Mucosa of descending colon (tissue), 3 donors: ENCODE measurements around the gene NDUFV1. TPM values are rescaled to one million over a fixed set of nuclear protein-coding genes. Genes with fewer than 3 reads are reported as not detected.

ENCODE experiments used
- ATAC-seq: fragments of 200-7000 bp; cut with Tn5 transposase; one replicate; pipeline ENCODE4 v1.9.1; 2020; ENCODE audit warnings: mild to moderate bottlenecking, moderate library complexity
- DNase-seq, 3 donors: peaks; one replicate each; pipeline ENCODE4 v3.0.0-alpha.2; 2020
- H3K36me3 ChIP-seq: fragments of 200-600 bp; one replicate; pipeline ENCODE4 v1.8.0; 2021; ENCODE audit warnings: low read depth, mild to moderate bottlenecking
- H3K4me1 ChIP-seq: fragments of 200-600 bp; one replicate; pipeline ENCODE4 v1.8.0; 2021; ENCODE audit warnings: low read depth, mild to moderate bottlenecking
- H3K4me3 ChIP-seq: fragments of 200-600 bp; one replicate; pipeline ENCODE4 v1.8.0; 2021; ENCODE audit warnings: mild to moderate bottlenecking
- H3K9me3 ChIP-seq: fragments of 200-600 bp; one replicate; pipeline ENCODE4 v1.8.0; 2021; ENCODE audit warnings: mild to moderate bottlenecking
- intact Hi-C, 2 donors: fragments of 100-400 bp; cut with DNase I in 1 of 2; cut with micrococcal nuclease in 1 of 2; formaldehyde crosslinking; loops; one replicate each; pipeline versions ENCODE4 v1.11.0 to v1.11.1; 2022; cut with DNase I, micrococcal nuclease
- total RNA-seq, 3 donors: library from RNA; stranded (reverse); fragmentation: NEBNext Ultra II Directional in 2 of 3; extraction: Animal tissue kit (Norgen Biotek cat#: 25700) in 2 of 3; gene quantifications; one replicate each; pipeline versions ENCODE4 v1.2.1 to v1.2.4, GENCODE V29; 2021 to 2023
- TF ChIP-seq, protein P1 (sequence below): fragments of 200-600 bp; IDR thresholded peaks from one replicate; pipeline ENCODE4 v1.8.0; 2022; ENCODE audit warnings: antibody characterized with exemption, mild to moderate bottlenecking
- donor health status: DM: no; HTN: no; CAD: no; lungs with moderate emphysema.
- donor health status: DM: no; HTN: no; CAD: no.
- donor health status: DM: no; HTN: yes; CAD: no.

Gene NDUFV1
- total RNA-seq, 3 donors from 2014 or later: 248 to 349 (median 311) TPM

- TF ChIP-seq, protein P1, sequence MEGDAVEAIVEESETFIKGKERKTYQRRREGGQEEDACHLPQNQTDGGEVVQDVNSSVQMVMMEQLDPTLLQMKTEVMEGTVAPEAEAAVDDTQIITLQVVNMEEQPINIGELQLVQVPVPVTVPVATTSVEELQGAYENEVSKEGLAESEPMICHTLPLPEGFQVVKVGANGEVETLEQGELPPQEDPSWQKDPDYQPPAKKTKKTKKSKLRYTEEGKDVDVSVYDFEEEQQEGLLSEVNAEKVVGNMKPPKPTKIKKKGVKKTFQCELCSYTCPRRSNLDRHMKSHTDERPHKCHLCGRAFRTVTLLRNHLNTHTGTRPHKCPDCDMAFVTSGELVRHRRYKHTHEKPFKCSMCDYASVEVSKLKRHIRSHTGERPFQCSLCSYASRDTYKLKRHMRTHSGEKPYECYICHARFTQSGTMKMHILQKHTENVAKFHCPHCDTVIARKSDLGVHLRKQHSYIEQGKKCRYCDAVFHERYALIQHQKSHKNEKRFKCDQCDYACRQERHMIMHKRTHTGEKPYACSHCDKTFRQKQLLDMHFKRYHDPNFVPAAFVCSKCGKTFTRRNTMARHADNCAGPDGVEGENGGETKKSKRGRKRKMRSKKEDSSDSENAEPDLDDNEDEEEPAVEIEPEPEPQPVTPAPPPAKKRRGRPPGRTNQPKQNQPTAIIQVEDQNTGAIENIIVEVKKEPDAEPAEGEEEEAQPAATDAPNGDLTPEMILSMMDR: no peak
- no peaks in the 10 kb centered on the region for H3K9me3 ChIP-seq
- intact Hi-C loops: no loop called here
- no peak overlapping the region for H3K4me3 ChIP-seq
- H3K36me3 ChIP-seq: no peaks in the 10 kb centered on the region
- peaks cover 27% of the 10 kb centered on the region for H3K4me1 ChIP-seq
- DNase-seq (no peak), ATAC-seq (no peak)
These were observed 25.1 kb downstream of the NDUFV1 start for GRCh38 chr11:67631853-67632174.

DNA sequence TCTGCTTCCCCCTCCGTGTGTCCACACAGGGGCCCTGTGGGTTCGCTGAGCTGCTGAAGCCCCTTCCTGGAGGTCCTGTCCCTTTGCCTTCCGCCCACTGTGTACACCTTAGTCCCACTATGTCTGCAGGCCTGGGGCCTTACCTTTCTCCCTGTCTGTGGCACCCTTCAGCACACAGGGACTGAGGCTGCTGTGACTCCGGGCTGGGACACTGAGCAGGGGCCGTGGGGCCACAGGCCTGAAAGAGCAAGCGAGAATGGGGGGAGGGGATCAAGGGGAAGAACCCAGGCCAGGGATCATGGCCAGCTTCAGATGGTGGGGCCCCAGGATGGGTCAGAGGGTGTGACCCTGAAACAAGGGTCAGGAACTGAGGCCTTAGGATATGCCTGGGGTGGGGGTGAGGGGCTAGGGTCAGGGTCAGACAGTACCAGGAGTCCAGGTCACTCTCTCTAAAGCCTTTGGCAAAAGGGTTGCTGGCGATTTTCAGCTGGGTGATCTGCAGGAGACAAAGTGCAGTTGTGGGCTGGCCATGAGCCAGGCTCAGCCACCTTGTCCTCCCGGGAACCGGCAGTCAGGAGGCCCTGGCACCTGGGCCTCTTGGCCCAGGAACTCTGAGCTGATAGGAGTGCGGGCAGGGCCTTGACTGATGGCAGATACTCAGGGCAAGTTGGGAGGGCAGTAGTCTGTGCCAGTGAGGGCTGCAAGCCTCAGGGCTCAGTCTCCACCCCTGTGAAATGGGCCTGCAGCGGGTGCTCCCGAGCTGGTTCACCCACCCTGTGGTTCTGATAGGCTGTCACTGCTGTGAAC is 25.6 kb downstream of the NDUFV1 start:
- peak; percentile 13 for ATAC-seq
- TF ChIP-seq, protein P1: no peak
- H3K9me3 ChIP-seq: no peaks in the 10 kb centered on the region
- peaks cover 27% of the 10 kb centered on the region for H3K4me1 ChIP-seq
- no peak overlapping the region for H3K4me3 ChIP-seq
- no peaks in the 10 kb centered on the region for H3K36me3 ChIP-seq
- intact Hi-C loops: no loop called here
- peak; percentile 80 to 84 (median 83) for DNase-seq

- intact Hi-C loops: no loop called here
- H3K36me3 ChIP-seq: no peaks in the 10 kb centered on the region
- H3K4me3 ChIP-seq: no peak overlapping the region
- peaks cover 27% of the 10 kb centered on the region for H3K4me1 ChIP-seq
- H3K9me3 ChIP-seq: no peaks in the 10 kb centered on the region
- DNase-seq (peak in 2 of 3 donors; percentile 40 to 58), ATAC-seq (no peak)
- TF ChIP-seq, protein P1: no peak
These were observed 26.4 kb downstream of the NDUFV1 start for GRCh38 chr11:67632982-67633755.

GRCh38 chr11:67633758-67634365 is 27.1 kb downstream of the NDUFV1 start:
- Histone ChIP-seq H3K4me3 (no peak overlapping the region), H3K36me3 (no peaks in the 10 kb centered on the region), H3K4me1 (peaks cover 23% of the 10 kb centered on the region), H3K9me3 (no peaks in the 10 kb centered on the region)
- no peak for ATAC-seq
- TF ChIP-seq, protein P1: no peak
- peak in 1 of 3 donors; percentile 68 for DNase-seq
- intact Hi-C loops: no loop called here

- Histone ChIP-seq H3K4me1 (peaks cover 19% of the 10 kb centered on the region), H3K36me3 (no peaks in the 10 kb centered on the region), H3K9me3 (no peaks in the 10 kb centered on the region), H3K4me3 (no peak overlapping the region)
- ATAC-seq (peak; percentile 22), DNase-seq (peak in 2 of 3 donors; percentile 79 to 83)
- TF ChIP-seq, protein P1: no peak
- intact Hi-C loops: no loop called here
These were observed 27.9 kb downstream of the NDUFV1 start for GRCh38 chr11:67634366-67635230.
